Stimulated activated CD8-positive, alpha-beta memory T cell treated with anti-CD3 and anti-CD28 coated beads, Interleukin-4, amount 100 ng/mL, for 24 hours (primary cell): ENCODE results near the gene EPYC.

Source experiments
- DNase-seq: peaks from one replicate; pipeline ENCODE4 v3.0.0-alpha.2; 2020; ENCODE audit warnings: low read depth

The EPYC gene

DNA sequence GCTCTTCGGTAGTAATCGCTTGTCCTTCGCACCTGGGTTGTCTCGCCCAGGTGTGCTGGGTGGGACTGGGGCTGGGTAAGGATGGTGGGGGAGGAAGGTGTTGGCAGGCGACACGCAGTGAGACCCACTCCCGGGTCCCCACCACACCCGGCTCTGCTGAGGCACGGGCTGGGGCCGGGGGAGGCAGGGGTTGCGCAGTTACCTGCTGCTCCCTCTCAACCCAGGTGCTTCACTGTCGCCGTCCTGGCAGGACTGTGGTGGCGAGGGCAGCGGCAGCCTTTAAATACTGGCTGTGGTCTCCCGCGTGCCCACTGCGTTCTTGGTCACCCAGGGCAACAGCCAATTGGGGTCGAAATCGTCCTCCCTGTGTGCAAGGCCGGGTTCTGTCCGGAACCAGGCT is 49.9 kb downstream of the EPYC start, which contains the start of gene CCER1:
TSS of gene CCER1 (minus strand) at position 256 of the 400 bp plus-strand sequence. CDS start 434 bp downstream, outside the sequence.
- DNase-seq, result no peak

DNA sequence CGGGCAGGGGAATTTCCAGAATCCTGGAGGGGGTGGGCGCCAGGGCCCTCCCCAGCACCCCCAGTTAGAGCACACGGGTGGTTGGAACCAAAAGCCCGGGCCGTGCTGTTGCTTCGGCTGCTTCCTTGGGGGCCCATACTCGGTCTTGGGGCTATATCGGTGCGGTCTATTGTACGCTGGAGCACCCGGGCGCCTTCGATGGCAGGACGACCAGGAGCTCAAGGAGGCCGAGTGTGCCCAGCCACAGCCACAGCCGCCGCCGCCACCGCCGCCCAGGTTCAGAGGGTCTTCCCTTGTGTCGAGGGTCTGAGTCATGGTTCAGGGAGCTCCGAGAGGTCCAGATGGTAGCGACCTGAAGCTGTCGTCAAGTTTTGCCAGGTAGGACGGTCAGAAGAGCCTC is 50.3 kb downstream of the EPYC start:
- DNase-seq, result no peak

DNA sequence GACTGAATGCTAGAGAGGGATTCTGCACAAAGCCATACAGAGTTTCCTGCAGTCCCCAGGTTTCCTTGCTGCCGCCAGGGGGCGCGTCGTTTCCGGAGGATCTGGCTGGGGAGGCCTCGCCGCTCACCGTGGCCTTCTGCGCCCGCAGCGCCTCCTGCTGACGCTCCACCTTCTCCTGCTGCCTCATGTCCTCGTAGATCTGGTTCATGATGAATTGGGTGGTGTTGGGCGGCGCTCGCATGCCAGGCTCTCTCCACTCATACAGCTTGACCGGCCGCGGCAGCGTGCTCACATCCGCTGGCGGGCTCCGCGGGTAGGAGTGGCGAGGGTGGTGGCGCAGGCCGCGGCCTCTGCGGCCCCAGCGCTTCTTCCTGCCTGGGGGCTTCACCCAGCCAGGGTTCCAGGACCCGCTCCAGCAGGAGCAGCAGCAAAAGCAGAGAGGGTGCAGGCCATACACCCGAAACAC is 50.8 kb downstream of the EPYC start:
- peak; percentile 13 for DNase-seq

DNA sequence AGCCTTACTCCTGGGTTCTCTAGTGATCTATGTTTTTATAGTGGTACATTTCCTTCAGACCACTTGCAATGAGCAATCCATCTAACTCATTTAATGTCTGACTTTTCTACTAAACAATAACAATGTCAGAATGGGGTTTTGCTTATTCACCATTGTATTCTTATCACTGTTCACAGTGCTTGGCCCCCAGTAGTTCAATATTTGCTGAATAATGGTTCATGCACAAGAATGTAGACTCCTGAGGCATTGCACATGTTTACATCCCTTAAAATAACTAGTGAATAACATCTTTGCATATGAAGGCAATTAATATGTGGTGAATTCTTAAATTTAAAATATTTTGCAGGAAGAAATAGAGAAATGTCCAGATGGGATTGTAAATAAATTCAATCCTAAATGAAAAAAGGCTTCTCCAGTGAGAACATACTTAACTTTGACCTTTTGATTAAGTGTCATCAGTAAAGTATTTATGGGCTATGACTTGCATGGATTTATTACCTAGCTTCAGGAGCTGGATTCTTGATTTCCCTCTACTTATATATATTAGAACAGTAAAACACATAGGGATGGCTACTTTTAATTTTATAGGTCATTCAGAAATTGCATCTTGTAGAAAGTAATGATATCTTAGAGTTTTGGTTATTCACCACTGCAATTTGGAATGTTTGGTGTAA is 53.2 kb downstream of the EPYC start:
- DNase-seq, result no peak

DNA sequence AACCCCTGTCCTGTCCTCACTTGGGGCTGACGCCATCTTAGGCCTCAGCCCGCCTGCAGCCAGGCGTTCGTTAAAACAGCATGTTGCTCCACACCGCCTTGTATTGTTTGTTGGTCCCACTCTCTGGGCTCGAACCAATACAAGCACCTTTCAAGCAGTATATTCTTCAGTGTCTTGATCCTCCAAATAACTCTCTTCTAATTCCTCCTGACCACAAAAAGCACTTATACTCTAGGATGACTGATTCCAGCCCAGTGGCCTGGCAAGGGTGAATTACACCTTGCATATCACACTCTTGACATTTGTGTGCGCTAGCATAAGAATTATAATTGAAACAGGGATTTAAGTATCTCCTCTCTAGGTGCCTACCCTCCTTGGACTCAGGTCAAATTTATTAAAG is 56.9 kb downstream of the EPYC start:
- DNase-seq, result no peak

DNA sequence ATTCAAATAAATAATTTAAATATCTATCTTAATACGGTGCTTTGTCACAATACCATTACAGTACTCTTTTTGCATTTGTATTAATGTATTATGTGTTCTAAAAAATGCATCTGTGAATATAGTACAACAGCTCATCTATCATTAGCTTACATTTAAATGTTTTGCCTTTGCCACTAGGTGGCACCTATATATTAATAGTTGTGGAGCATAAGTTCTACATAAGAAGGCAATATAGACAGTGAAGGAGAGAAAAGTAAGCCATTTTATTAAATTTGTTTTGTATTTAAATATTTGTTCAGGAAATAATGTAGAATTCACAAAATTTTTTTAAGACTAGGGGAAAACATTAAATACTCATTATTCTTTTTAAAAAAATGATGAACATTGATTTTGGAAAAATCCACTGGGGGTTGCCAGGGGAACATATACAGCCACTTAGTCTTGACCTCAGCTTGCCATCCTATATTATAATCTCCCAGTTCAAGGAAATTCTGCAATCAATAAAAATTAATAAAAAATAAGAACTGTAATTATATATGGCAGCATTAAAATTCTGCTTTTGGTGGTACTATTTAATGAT is 59.6 kb downstream of the EPYC start:
- DNase-seq, result no peak

DNA sequence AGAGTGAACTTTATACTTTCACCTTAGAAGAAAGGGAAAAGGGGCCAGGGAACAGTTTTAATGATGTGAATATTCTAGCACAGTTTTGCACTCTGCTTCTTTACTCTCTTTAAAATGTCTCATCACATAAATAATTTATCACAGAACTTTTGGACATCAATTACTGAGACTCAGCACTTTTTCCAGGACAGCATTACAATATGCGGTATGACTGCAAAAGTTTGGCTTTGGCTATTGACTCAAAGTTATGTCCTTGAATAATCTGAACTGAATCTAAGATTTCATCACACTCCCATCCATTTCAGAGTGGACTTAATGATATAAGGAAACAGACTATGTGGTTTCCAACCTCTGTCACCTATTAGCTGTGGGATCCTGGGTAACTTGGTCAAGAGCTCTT is 61.5 kb downstream of the EPYC start:
- no peak for DNase-seq

DNA sequence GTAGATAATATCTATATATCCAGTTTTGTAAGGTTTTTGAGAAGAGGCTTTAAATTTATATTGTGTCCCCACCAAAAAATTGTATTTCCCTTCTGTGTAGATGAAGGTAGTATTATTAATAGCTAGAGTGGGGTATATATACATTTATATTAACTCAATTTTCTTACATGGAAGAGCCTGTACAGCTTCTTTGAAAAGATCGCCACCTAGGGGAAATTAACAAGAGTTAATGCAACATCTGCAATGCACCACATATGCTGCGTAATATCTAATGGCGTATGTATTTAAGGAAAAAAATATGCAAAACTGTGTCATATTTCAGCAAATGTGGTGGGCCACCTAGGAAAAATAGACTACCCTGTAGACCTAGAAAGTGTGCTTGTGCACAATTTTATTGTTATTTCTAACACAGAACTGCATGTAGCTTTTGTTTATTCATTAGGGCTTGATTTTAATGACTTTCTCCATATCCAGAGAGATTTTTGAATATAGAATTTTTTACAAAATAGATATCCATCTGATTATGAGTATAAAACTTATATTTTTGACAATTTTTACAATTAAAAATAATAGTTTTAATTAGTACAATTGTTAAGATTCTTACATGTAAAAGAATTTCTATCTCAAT is 63.8 kb downstream of the EPYC start:
- no peak for DNase-seq

DNA sequence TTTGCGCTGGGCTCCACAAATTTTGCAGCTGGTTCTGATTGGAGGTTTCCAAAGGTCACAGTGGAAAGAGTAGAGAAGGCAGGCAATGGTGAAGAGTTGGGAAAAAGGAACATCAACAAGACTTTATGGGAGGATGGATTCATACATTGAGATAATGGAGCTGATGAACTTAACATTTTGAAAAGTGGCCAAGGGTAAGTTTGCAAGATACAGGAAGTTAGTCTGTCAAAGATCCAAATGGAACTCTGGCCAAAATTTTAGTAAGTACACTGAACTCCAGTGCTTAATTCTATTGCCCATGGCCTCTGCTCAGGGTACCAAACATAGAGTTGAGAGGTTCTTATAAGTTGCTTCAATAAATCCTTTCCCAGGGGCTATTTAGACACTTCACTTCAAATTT is 65.4 kb downstream of the EPYC start:
- DNase-seq, result no peak

DNA sequence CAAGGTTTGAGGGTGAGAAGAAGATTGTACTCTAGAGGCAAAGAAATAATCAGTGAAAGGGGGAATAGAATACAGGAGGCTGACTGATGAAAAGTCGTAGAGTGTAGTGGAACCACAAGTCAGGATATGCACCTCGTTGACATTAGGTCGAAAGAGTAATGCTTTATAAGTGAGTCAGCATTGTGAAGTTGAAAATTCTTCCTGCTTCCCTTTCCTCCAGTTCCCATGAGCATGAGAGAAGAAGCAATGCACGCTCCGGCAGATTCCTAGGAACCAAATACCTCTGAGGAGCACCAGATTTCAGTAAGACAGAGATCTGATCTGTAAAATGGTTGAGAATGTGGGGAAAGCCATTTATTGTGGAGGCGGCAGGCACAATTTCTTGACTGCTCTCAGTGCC is 66.3 kb downstream of the EPYC start:
- no peak for DNase-seq

DNA sequence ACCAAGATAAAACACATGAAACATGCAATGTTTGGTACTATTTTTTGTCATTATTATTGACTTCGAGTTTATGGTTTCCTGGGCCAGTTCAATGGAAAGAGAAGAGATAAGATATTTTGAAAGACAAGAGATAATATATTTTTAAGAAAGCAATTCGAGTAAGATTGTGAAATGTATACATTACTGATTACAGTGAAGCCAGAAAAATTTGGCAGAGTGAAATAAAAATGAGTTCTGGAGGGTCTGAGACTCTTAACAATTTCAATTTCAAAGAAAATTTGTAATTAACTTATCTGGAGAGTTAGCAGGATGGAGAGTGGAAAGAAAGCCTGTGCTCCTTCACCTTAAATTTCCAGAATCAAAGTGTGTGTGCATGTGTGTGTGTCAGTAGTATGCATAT is 67.1 kb downstream of the EPYC start:
- no peak for DNase-seq

DNA sequence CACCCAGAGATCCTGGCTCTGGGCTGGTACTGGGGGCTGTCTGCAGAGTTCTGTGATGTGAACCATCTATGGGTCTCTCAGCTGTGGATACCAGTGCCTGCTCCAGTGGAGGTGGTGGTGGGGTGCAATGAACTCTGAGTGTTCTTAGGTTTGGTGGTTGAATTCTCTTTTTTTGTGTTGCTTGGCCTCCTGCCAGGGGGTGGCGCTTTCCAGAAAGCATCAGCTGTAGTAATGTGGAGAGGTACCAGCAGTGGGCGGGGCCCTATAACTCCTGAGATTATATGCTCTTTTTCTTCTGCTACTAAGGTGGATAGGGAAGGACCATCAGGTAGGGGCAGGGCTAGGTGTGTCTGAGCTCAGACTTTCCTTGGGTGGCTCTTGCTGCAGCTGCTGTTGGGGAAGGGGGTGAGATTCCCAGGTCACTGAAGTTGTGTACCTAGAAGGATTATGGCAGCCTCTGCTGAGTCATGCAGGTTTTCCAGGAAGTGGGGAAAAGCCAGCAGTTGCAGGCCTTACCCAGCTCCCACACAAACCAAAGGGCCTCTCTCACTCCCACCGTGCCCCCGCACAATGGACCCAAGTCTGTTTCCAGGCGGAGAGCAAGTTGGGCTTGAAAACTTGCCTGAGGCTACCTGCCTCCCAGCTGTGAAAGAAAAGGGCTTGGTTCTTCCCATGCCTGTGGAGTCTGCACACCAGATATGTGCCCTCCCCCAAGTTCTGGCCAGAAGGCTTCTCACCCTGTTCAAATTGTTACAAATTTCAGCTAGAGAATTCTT is 68.4 kb downstream of the EPYC start:
- DNase-seq, result no peak

DNA sequence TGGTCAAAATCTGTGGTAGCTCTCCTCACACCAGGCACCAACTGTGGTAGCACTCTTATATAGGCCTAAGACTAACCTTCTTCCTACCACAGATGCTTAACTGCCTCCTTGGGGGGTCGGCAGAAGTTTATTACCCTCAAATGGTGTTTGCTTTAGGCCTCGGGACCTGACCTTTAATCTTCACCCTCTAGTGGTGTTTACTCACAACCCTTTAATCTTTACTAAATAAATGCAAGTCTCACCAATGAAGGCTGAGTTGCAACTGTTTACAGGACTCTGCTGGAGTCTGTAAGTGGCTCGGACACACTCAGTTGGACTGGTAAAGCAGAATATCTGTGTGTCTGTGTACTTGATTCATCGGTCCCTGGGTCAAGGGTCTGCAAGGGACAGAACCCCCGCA is 79.2 kb downstream of the EPYC start:
- no peak for DNase-seq

DNA sequence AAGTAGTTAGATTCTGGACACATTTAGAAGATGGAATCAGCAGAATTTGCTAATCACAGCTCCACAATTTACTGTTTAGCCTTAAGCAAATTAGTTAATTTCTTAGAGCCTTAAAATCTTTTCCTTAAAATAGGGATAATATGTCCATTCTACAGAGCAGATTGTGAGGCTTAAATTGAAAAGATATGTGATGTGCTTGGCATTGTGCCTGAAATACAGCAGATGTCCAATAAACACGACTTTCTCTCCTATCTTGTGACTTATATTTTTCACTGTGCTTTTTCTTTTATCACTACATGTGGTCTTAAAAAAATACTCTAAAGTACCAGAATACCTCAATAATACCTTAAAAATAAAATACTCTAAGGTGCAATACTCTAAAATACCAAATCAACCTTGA is 80.4 kb downstream of the EPYC start:
- DNase-seq, result no peak

DNA sequence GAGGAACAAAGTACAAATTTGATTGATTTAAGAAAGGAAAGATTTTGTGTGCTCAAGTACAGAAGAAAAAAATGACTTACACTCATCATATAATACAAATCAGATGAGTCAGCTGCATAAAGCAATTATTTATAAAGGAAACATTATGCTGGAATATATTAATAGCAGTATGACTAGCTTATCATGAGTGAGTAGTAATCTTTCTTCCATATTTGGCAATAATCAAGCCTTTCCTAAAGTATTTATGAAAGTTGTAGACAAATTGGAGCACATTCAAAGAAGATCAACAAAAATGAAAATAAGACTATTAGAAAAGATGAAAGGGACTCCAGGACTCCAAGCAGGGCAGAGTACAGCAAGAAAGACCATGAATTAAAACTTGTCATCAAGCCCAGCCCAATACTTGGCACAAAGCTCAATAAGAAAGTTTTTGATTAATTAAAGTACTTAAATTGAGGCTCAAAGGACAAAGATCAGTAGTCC is 82.6 kb downstream of the EPYC start:
- DNase-seq, result no peak

DNA sequence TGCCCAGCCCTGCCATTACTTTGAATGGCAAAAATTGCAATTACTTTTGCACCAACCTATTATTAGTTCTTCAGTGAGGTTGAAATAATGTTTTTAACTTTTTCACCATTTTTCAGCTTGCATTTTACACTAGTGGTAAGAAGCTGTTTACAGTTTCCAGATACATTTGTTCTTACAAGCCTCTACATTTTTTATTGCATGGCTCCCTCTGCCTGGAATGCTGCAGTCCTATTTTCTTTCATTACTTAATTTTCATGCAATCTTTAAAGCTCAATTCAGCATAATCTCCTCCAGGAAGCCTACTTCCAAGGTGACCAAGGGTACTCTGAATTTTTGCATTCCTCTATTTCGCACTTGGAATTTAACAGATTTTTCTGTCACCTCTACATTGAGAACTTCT is 83.2 kb downstream of the EPYC start:
- DNase-seq, result no peak

DNA sequence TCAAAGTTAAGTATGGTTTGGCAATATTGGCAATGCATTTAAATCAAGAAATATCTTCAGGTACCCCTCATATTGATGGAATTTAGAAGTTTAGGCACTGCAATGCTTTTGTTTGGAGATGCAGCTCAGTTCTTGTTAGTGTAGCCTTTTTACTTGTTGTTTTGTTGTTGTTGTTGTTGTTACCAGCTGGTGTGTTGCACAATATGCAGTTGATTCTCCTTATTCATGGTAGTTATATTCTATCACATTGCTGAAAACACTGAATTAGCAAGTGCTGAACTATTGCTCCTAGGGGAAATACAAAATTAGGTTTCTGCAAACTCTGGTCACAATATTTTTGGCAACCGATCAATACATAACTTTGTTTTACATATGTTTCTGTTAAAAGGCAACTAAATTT is 84.5 kb downstream of the EPYC start:
- no peak for DNase-seq

DNA sequence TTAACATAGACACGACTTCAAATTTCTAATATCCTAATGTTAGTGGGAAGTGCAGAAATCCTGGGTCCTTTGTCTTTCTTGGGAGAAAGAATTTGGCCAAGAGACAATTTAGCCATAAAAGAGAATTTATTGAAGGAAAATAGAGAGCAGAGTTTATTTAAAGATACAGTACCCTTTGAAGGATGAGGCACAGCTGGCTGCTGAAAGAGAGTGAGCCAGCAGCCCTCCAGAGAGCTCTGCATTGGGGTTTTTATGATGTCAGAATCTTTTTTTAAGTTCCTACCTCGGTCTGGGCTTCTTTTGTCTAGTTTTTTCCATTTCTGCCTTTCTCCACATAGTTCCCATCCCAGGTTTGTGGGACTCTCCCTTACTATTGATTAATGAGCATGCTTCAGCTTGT is 87.3 kb downstream of the EPYC start:
- no peak for DNase-seq

DNA sequence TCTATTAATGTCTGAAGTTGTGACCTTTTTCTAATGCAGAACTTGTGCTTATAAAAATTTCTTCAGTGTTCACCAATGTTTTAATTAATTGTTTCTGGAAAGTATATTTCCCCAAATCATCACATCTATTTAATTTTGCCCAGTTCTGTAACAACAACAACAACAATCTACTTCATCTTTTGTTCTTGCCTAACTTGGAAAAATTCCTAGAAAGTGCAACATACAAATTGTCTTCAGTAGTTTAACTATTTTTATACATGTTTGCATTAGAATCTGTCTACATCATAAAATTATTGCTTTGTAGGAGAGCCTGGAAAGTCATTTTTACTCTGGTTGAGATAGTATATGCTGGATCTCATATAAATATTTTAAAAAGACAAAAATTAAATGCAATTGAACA is 88.3 kb downstream of the EPYC start:
- no peak for DNase-seq

DNA sequence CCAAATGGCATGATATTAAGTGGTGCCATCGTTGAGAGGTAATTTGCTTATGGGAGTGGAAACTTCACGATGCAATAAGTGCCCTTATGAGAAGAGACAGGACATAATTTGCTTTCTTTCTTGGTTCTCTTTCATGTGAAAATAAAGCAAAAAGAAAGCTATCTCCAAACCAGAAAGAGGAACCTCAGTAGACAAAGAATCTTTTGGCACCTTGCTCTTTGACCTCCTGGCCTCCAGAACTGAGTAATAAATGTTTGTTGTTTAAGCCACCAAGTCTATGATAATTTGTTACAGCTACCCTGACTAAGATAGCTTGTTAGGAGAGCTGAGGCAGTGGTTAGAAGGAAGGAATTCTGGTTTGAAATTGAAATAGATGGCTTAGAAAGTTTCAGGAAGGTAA is 89.4 kb downstream of the EPYC start:
- DNase-seq, result no peak
